GM08714 (cell line): ENCODE measurements around the gene TSNAXIP1.
A peak's percentile ranks its signal among the peaks of the same experiment; 100 is the strongest.

ENCODE experiments used
- H3K4me3 ChIP-seq: fragments of 200-500 bp; sonication (Bioruptor generic); 2 replicates; pipeline ENCODE4 v1.5.1; 2014; ENCODE audit warnings: mild to moderate bottlenecking, low read length, inconsistent platforms
- ZNF274 ChIP-seq: IDR thresholded peaks from 2 replicates; pipeline ENCODE4 v1.6.1; 2012; ENCODE audit warnings: mild to moderate bottlenecking, low read depth, low read length

The TSNAXIP1 gene

DNA sequence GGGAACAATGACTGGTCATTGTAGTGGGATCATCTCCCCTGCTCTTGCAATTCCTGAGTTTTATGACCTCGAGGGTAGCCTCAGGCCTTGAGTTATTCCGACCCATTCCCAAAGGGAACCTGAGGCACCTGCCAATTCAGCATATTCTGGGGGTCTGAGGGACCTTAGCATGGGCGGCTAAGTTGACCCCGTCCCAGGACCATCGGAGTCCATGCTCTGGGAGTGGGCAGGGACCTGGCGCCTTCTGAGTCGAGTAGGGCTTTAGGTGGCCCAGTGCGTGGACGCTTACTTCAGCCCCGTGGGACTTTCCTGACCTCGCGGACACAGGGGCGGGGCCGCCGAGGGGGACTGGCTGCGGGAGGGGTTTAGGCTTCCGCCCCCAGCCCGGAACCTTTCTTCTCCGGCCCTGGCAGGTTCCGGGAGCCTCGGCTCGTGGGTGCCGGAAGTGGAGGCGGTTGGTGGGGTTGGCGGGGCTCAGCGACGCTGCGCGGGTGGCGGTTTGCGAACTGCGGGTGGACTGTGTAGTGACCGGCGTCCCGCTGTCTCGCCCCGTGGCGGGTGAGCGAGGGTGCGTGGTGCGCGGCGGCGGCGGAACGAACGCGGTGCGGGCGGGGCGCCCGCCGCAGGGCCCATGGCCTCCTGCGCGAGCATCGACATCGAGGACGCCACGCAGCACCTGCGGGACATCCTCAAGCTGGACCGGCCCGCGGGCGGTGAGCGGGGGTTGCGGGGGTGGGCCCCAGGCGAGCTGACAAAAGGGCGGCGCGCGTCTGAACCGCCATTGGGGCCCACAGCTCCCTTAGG, 66.1 kb downstream of the TSNAXIP1 start, which contains the start of gene EDC4:
Gene EDC4, plus strand, starts transcription at position 422 of the 804 bp plus-strand sequence. Its CDS starts 210 bp downstream, at position 632.
- peak within 1 kb of the TSS; percentile 97 for H3K4me3 ChIP-seq
- no peak for TF ChIP-seq ZNF274

DNA sequence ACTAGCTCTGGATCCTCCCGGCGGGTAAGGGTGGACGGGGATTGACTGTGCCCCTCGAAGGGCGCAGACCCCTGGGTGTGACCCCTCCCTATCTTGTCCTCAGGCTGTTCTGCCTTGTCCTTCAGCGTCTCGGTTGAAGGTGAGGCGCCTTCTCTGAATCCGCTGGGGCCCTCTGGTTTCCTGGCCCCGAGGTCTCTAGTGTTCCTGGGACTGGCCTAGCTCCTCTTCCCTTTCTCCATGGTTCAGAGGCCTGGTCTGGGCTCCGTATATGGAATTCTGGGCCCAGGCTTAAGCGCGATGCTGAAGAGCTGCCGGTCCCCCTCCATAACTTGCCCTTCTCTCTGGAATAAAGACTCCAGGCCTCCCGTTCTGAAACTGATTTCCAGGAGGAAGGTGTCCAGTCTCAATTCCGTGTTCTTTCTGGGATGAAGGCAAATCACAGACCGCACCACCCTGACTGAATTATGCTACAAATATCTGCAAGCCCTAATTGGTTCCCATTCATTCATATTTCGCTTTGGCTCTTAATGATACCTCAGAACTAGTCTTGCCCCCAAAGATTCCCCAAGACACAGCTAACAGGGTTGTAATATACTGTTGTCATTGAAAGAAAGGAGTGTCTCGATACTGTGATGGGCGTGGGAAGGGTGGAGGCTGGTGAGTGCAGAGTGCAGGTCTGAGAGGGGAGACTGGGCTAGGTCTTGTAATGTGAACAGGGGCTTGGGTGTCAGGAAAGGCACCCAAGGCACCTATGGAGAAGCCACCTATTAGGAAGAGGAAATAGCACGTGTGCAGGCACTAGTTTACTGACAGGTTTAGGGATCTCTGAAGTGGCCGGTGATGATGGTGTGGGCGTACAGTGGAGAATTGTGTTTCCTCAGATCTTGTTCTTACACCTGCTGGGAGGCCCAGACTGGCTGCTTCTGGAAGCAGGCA, 67.0 kb downstream of the TSNAXIP1 start:
- peak overlapping the region; percentile 97 for H3K4me3 ChIP-seq
- no peak for TF ChIP-seq ZNF274

DNA sequence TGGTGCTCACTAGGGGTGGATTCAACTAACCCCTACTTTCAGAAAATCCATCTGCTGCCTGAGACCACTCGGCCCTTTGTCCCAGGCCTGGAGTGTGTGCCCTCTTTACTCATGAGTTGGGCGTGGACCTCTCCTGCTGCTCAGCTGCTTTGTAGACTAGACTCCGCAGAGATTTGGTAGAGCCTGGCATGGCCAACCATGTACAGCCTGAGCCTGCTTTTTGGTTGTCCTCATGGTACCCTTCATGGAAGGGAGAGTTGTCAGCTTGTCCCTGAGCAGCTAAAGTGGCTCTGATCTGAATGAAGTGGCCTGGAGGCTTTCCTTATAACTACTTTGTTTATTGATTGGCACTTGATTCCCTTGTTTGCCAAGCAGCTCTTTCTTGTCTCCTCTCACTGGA, 67.7 kb downstream of the TSNAXIP1 start:
- TF ChIP-seq ZNF274: no peak
- H3K4me3 ChIP-seq: peak overlapping the region; percentile 97; the same call in 1 of the 2 replicates

DNA sequence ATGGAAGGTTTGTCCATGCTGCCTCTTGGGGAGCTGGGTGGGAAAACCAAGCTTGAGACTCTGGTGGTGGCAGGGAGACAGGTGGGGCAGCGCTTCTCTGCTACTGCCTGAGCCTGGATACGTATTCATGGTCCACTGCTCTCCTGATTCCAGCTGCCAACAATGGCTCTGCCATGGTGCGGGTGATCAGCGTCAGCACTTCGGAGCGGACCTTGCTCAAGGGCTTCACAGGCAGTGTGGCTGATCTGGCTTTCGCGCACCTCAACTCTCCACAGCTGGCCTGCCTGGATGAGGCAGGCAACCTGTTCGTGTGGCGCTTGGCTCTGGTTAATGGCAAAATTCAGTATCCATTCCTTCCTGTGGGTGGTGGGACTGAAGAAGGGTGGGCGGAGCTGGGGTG, 70.4 kb downstream of the TSNAXIP1 start:
- no peak overlapping the region for H3K4me3 ChIP-seq
- TF ChIP-seq ZNF274: no peak
